HG03159 (cell line): ENCODE data around the gene SERPINF2.
"Not testable (repeated sequence)": the region's sequence is repeated elsewhere in the genome, so short reads cannot be mapped to it uniquely, and the experiment has no call there.

Experiments used
- ATAC-seq: cut with Tn5 transposase; IDR thresholded peaks from one replicate; pipeline ENCODE4 v1.9.1; 2021; ENCODE audit warnings: mild to moderate bottlenecking, moderate library complexity; ENCODE audit not compliant: unreplicated experiment

The SERPINF2 gene

GRCh38 chr17:1762233-1762900, 19.7 kb downstream of the SERPINF2 start:
- ATAC-seq: no peak

DNA sequence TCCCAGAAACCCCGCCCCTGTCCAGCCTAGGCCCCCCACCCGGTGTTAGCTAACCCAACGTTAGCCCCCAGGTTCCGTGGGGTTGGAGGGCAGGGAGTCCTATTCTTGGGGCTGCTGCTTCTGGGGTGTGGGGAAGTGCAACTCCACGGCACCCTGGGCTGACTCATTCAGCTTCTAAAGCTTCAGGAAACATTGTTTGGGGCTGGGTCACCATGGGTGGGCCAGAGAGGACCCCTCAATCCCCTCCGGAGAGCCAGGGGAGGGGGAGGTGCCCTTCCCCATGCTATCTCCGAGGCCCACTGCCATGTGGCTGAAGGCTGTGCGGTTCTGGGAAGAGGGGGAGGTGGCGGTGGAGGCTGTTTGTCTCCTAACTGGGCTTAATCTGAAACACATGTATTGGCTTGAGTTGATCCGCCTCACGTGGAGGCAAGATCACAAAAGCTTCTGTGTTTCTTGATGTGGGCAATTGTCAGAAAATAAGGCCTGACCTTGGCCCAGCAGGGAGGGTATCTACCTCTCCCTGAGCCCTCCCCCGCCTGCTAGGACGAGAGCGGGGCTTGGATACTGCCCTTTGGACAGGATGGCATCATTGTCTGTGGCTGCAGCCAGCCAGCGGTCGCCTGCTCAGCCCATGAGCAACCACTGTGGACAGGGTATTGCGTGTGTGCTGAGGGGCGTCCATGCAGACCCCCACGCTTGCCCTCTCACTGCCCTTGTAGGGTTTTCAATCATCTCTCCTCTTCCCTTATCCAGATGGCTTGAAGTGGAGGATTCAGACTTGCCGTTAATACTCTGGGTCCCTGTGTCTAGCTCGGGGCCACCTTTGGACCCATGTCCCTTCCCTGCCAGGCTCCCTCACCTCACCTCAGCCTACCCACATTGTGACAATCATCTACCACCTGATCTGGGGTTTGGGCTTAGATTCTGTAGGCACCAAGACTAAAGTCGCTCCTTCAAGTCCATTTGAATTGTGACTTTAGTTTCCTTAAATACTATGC, 20.5 kb downstream of the SERPINF2 start:
- no peak for ATAC-seq

- no peak for ATAC-seq
Measured at GRCh38 chr17:1764284-1764683, 21.6 kb downstream of the SERPINF2 start.

- not testable (repeated sequence) for ATAC-seq
Measured at GRCh38 chr17:1764705-1765104, 22.0 kb downstream of the SERPINF2 start.

DNA sequence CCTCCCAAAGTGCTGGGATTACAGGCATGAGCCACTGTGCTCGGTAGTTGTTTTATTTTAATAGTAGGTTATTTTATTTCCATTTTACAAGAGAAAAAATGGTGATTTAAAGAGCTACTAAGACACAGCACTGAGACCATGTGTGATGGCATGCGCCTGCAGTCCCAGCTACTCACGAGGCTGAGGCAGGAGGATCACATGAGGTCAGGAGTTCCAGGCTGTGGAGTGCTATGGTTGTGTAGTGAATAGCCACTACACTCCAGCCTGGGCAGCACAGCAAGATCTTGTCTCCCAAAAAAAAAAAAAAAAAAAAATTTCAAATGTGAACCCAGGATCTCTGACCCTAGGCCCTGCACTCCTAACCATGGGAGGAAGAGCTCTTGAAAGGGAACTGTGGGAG, 22.9 kb downstream of the SERPINF2 start:
- ATAC-seq: no peak

DNA sequence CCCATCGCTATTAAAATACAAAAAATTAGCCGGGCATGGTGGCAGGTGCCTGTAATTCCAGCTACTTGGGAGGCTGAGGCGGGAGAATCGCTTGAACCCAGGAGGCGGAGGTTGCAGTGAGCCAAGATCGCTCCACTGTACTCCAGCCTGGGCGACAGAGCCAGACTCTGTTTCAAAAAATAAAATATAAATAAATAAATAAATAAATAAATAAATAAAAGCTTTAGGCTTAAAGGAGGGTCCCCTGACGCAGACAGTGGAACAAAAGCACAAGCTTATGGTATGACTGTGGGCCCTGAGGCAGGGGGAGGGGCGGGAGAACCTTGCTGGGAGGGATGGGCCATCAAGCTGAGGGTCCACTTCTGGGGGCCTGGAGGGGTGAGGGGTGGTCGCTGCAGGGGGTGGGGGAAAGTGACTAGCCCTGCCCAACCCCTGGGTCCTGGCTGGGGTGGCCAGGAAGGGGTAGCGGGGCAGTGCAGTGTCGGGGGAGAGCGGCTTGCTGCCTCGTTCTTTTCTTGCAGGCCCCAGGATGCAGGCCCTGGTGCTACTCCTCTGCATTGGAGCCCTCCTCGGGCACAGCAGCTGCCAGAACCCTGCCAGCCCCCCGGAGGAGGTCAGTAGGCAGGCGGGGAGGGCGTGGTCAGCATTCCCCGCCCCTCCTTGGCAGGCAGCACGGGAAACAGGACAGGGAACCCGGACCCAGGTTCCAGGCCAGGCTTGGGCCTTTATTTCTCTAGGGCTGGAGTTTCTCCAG, 23.9 kb downstream of the SERPINF2 start:
- ATAC-seq: no peak

- no peak for ATAC-seq
Measured at GRCh38 chr17:1767358-1767757, 24.7 kb downstream of the SERPINF2 start.

DNA sequence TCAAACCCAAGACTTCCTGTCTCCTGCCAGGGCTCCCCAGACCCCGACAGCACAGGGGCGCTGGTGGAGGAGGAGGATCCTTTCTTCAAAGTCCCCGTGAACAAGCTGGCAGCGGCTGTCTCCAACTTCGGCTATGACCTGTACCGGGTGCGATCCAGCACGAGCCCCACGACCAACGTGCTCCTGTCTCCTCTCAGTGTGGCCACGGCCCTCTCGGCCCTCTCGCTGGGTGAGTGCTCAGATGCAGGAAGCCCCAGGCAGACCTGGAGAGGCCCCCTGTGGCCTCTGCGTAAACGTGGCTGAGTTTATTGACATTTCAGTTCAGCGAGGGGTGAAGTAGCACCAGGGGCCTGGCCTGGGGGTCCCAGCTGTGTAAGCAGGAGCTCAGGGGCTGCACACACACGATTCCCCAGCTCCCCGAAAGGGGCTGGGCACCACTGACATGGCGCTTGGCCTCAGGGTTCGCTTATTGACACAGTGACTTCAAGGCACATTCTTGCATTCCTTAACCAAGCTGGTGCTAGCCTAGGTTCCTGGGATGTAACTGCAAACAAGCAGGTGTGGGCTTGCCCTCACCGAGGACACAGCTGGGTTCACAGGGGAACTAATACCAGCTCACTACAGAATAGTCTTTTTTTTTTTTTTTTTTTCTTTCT, 27.3 kb downstream of the SERPINF2 start:
- ATAC-seq: no peak

DNA sequence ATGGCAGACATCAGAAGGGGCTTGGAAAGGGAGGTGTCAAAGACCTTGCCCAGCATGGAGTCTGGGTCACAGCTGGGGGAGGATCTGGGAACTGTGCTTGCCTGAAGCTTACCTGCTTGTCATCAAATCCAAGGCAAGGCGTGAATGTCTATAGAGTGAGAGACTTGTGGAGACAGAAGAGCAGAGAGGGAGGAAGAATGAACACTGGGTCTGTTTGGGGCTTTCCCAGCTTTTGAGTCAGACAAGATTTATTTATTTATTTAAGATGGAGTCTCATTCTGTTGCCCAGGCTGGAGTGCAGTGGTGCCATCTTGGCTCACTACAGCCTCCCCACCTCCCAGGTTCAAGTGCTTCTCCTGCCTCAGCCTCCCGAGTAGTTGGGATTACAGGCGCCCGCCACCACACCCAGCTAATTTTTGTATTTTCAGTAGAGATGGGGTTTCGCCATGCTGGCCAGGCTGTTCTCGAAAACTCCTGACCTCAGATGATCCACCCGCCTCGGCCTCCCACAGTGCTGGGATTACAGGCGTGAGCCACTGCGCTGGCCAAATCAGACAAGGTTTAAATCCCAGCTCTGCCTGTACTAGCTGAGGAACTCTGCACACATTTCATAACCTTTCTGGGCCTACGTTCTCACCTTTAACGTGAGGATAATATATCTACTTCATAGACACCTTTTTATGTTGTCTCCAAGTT, 30.5 kb downstream of the SERPINF2 start:
- ATAC-seq: not testable (repeated sequence)

DNA sequence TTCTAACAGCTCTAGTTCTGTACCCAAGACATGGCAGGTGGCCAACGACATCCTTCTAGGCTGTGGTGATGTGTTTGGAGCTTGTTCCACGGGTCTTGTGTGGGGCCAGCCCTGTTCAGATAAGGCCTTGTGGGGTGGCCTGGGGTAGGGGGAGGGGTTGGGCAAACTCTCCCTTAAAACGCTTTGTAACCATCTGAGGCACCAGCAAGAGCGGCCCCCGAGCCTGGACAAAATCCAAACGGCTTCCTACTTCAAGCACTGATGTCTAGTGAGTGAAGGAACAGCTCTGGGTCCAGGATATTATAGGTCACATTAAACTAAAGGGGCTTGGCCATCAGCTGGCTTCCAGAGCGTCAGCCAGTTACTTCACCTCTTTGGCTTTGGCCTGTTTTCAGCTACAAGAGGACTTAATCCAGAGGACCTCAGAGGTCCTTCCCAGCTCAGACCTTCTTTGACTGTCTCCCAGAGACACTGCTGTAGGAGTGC, 31.1 kb downstream of the SERPINF2 start:
- no peak for ATAC-seq

GRCh38 chr17:1774390-1775176, 31.9 kb downstream of the SERPINF2 start:
- ATAC-seq: no peak

DNA sequence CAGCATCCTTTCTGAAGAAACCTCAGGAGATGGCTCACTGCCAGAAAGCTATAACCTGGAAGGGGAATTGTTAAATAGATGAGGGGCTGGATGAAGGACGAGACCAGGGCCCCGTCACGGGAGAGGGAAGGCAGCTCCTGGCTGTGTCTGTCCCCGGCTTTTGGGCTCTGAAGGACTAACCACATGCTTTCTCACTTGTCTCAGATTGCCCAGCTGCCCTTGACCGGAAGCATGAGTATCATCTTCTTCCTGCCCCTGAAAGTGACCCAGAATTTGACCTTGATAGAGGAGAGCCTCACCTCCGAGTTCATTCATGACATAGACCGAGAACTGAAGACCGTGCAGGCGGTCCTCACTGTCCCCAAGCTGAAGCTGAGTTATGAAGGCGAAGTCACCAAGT, 33.7 kb downstream of the SERPINF2 start:
- ATAC-seq: no peak

DNA sequence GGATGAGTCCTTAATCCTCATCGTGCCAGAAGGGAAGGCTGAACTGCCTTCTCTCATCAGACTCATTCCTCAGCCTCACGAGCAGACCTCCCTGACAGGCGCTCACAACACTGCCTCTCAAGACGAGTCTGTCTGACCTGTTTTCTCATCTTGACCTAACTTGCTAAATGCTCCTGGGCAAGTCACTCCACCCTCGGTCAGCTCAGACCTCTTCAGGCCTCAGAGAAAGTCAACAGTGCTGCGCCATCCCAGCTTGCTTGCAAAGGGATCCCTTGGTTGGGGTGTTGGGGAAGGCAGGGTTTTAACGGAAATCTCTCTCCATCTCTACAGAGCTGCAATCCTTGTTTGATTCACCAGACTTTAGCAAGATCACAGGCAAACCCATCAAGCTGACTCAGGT, 34.2 kb downstream of the SERPINF2 start:
- ATAC-seq: no peak

DNA sequence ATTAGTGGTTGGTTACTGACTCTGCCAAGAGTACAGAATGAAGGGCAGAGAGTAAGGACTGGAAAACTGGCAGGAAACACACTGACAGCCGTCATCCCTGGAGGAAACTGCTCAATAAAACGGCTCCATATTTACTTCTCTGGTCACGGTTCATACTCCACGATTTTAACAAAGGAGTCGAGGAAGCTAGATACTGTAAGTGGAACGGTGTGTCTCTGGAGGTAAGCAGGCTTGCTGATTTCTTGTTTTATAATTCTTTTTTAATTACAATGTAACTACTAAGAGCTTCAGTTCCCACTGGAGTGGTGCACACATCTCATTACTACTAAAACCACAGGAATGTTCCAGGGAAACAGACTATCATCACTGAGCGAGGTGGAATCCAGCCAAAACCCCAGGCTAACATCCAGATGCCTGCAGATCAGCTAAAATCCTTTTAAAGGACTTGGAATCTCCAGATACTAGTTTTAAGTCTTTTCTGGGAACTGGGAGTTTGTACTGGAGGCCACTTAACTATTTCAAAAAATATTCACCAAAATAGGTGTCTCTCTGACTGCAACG, 37.0 kb downstream of the SERPINF2 start:
- ATAC-seq: no peak

GRCh38 chr17:1782171-1782567, 39.5 kb downstream of the SERPINF2 start:
- no peak for ATAC-seq

DNA sequence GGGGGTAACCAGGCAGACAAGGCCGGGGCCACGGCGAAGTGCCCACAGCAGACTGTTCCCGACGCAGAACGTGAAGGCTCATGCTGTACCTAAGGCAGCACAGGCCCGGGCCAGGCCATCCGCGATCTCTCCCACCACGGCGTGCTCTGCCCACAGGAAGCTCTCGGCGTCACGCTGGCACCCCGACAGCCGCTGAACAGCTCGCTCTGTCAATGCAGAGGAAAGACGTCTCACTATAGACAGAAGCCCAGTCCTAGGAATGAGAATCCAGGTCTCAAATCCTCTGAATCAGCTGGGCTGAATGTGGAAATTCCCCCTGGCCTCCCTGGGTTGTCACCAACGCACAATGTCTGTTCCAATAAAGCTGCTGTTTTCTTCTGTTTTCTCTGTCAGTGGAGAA, 40.6 kb downstream of the SERPINF2 start:
- ATAC-seq: no peak

GRCh38 chr17:1783834-1784611, 41.4 kb downstream of the SERPINF2 start:
- no peak for ATAC-seq

DNA sequence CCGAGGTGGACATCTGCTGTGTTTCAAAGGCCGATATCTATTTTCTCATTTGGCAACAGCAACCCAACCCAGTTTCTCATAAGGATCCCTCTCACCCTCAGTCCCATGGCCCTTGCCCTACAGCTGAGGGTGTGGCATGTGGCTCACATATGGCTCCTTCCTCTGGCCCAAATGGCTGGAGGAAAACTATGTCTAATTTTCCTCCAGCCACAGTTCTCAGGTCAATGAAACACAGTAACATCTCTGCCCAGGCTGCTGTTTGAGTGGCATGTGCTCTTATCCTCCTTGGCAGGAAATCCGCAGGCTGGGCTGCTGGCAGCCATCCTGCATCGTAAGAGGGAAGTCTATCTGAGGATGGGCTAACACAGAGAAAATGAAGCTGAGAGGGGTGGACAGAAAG, 43.3 kb downstream of the SERPINF2 start:
- no peak for ATAC-seq
